HFFc6 (cell line): ENCODE data around the gene VPS9D1. TPM values are rescaled to one million over a fixed set of nuclear protein-coding genes. Genes with fewer than 3 reads are reported as not detected.

ENCODE experiments used
- DNase-seq: peaks from one replicate; pipeline ENCODE4 v3.0.0-alpha.2; 2018
- H3K27ac Mint-ChIP-seq: 2 replicates; pipeline ENCODE4 v1.8.0; 2020; ENCODE audit warnings: mild to moderate bottlenecking, mixed read lengths
- H3K27me3 Mint-ChIP-seq: 2 replicates; pipeline ENCODE4 v1.8.0; 2021; ENCODE audit warnings: mild to moderate bottlenecking, moderate library complexity, mixed read lengths; ENCODE audit not compliant: insufficient read depth
- H3K36me3 Mint-ChIP-seq: 2 replicates; pipeline ENCODE4 v1.8.0; 2021; ENCODE audit warnings: low read depth, mixed read lengths
- H3K4me1 Mint-ChIP-seq: 2 replicates; pipeline ENCODE4 v1.8.0; 2020; ENCODE audit warnings: low read depth, mixed read lengths
- H3K4me3 Mint-ChIP-seq: 2 replicates; pipeline ENCODE4 v1.8.0; 2020; ENCODE audit warnings: mild to moderate bottlenecking, moderate library complexity, mixed read lengths
- H3K9me3 Mint-ChIP-seq: 2 replicates; pipeline ENCODE4 v1.8.0; 2020; ENCODE audit warnings: mild to moderate bottlenecking, mixed read lengths
- CTCF ChIP-seq: fragments of 200-600 bp; sonication (generic); IDR thresholded peaks from 2 replicates; pipeline ENCODE4 v1.5.0; 2021; ENCODE audit warnings: antibody characterized with exemption, mild to moderate bottlenecking
- total RNA-seq, 6 experiments: library from RNA; stranded (reverse); fragmentation: NEBNext Ultra II Directional; extraction: Animal tissue kit (Norgen Biotek cat#: 25700); gene quantifications; 2 replicates in 1 of 6; 3 replicates in 5 of 6; pipeline ENCODE4 v1.2.3, GENCODE V29; 2021

VPS9D1 gene
- total RNA-seq, 6 experiments from 2014 or later, result 12.7 to 19.3 (median 16.1) TPM

GRCh38 chr16:89688395-89688794, 32.3 kb downstream of the VPS9D1 start:
- no peak for TF ChIP-seq CTCF
- Mint-ChIP-seq H3K36me3 (peaks cover 18% of the 10 kb centered on the region), H3K4me3 (peak overlapping the region; percentile 93; the same call in 1 of the 2 replicates), H3K4me1 (peaks cover 7% of the 10 kb centered on the region), H3K27me3 (peaks cover 8% of the 10 kb centered on the region), H3K9me3 (peaks cover 7% of the 10 kb centered on the region), H3K27ac (peak overlapping the region; percentile 98; the same call in 1 of the 2 replicates)
- DNase-seq, result no peak

GRCh38 chr16:89687092-89687940, 33.4 kb downstream of the VPS9D1 start:
- Mint-ChIP-seq H3K27ac (peak overlapping the region; percentile 98), H3K36me3 (peaks cover 22% of the 10 kb centered on the region), H3K9me3 (peaks cover 7% of the 10 kb centered on the region), H3K4me1 (peaks cover 7% of the 10 kb centered on the region), H3K27me3 (peaks cover 8% of the 10 kb centered on the region), H3K4me3 (peak overlapping the region; percentile 93)
- DNase-seq, result peak; percentile 33
- no peak for TF ChIP-seq CTCF

GRCh38 chr16:89686520-89687091, 34.1 kb downstream of the VPS9D1 start, which contains the start of gene CDK10:
TSS of gene CDK10 (plus strand) at chr16:89686689. CDS start at chr16:89686711, 22 bp downstream.
- peak within 1 kb of the TSS; percentile 98 for H3K27ac Mint-ChIP-seq
- peaks cover 7% of the 10 kb centered on the region for H3K9me3 Mint-ChIP-seq
- peaks cover 7% of the 10 kb centered on the region for H3K4me1 Mint-ChIP-seq
- peak within 1 kb of the TSS; percentile 93 for H3K4me3 Mint-ChIP-seq
- H3K36me3 Mint-ChIP-seq, result peaks cover 27% of the 10 kb centered on the region
- peaks cover 8% of the 10 kb centered on the region for H3K27me3 Mint-ChIP-seq
- peak; percentile 84 for DNase-seq
- no peak for TF ChIP-seq CTCF

GRCh38 chr16:89685916-89686315, 34.8 kb downstream of the VPS9D1 start:
- Mint-ChIP-seq H3K4me3 (peak overlapping the region; percentile 67; the same call in 1 of the 2 replicates), H3K27me3 (peaks cover 8% of the 10 kb centered on the region), H3K36me3 (peaks cover 27% of the 10 kb centered on the region), H3K27ac (peak overlapping the region; percentile 63; the same call in 1 of the 2 replicates), H3K9me3 (peaks cover 7% of the 10 kb centered on the region), H3K4me1 (peaks cover 7% of the 10 kb centered on the region)
- DNase-seq, result no peak
- no peak for TF ChIP-seq CTCF

- no peak overlapping the region for H3K4me3 Mint-ChIP-seq
- no peaks in the 10 kb centered on the region for H3K27me3 Mint-ChIP-seq
- DNase-seq, result no peak
- H3K9me3 Mint-ChIP-seq, result peaks cover 25% of the 10 kb centered on the region
- peaks cover 31% of the 10 kb centered on the region for H3K36me3 Mint-ChIP-seq
- TF ChIP-seq CTCF, result no peak
- H3K4me1 Mint-ChIP-seq, result no peaks in the 10 kb centered on the region
- no peak overlapping the region for H3K27ac Mint-ChIP-seq
Observed at GRCh38 chr16:89678258-89678657, 42.4 kb downstream of the VPS9D1 start.
